Measurements from ENCODE around the gene RIPK3.
"Not testable (repeated sequence)": the region's sequence is repeated elsewhere in the genome, so short reads cannot be mapped to it uniquely, and the experiment has no call there.

RIPK3 gene

DNA sequence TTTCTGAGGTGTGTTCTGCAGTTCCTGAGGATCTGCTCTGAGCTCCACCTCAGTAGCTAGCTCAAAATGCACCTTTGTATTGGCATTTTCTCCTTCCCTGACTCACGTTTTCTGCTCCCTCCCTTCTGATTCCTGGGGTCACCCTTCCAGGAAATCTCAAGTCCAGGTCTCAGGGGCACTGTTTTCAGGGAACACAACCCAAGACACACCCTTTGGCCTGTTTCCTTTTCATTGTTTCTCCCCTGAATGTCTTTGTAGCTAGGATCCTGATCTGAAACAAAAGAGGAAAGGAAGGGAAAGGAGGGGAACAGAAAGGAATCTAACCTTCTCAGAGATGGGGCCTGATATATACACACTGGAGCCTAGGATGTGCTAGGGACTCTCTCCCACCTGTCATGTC lies 7.3 kb upstream of the RIPK3 start:
- DNase-seq (ENCODE audit: low read depth in 2 of 2): no peak

DNA sequence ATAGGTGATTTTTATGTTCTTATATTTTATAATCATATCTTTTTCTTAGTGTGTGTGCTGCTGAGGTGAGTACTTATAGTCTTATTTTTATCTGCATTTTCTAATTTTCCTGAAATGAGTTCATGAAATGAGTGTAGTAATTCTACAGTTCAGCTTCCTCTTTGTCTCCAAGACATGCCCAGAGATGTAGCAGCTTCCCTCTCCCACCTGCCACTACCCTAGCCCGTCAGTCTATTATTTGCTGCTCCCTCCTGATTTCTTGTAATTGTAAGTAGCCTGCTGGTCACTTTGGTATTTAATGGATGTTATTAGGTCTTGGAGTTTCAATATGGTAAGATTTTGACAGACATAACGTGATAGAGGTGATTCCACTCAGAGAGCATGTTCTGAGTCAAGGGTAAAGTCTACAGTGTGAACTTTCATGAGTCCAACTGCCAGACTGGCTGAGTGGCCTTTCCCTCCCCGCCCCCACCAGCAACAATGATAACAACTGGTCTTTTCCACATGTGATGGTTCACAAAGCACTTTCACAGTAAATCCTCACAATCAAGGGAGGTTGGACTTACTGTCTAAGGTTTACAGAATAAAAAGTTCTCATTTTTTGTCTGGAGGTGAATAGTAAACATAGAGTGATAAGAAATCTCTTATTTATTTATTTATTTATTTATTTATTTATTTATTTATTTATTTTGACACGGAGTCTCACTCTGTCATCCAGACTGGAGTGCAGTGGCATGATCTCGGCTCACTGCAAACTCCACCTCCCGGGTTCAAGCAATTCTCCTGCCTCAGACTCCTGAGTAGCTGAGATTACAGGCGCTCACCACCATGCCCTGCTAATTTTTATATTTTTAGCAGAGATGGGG lies 4.2 kb upstream of the RIPK3 start:
- DNase-seq (ENCODE audit: low read depth in 2 of 2): no peak

DNA sequence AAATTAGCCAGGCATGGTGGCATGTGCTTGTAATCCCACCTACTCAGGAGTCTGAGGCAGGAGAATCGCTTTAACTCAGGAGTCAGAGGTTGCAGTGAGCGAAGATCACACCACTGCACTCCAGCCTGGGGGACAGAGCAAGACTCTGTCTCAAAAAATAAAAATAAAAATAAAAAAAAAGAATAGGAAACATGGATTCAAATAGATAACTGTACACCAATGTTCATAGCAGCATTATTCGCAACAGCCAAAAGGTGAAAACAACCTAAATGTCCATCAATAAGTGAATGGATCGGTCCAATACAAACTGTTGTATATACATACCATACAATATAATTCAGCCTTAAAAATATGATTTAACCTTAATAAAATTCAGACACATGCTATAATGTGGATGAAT lies 3.1 kb upstream of the RIPK3 start:
- no peak for DNase-seq (ENCODE audit: low read depth in 2 of 2)

DNA sequence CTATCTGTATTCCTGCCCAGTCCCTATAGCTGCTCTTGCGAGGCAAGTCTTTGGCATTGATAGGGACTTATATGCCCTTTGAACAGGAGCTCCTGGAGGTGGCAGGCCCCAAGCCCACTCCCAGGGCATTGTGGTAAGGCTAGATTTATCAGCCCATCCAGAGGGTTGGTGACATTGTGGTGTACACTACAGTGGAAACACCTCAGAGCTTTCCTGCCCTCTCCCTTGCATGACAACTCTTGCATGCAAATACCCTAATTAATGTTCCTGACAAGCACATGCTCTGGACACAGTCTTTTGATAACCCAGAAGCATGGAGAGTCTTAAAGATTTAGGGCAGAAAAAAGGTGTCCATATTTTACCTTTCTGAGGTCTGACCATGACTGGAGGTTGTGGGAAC lies 815 bp upstream of the RIPK3 start:
- no peak for DNase-seq (ENCODE audit: low read depth in 2 of 2)

DNA sequence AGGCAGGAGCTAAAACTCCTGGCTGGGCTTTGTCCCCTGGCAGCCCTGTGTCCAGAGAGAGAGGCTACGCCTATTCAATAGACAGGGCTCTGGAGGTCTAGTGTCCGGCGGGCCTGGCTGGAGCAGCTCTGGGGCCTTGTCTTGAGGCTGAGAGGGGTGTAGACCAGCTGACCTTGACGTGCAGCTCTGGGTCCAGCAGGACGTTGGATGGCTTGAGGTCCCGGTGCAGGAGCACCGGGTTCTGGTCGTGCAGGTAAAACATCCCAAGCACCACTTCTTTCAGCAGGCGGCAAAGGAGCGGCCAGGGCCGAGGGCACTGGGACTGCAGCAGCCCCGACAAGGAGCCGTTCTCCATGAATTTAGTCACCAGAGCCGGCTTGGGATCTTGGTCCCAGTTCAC lies 948 bp downstream of the RIPK3 start:
- no peak for DNase-seq (ENCODE audit: low read depth in 2 of 2)

DNA sequence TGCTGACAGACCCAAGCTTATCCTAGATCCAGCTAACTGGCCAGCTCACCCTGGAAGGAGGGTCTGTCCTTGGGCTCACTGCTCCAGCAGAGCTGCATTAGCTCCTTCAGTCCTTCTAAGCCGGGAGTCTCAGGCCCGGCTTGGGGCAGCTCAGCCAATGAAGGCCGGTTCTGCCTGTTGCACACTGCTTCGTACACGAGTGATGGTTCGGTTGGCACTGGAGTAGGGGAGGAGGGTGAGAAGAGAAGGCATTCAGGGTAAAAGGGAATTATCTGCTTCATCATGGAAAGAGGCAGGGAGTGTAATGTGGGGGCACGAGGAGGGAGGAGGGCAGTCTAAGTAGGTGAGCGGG lies 2.0 kb downstream of the RIPK3 start:
- DNase-seq (ENCODE audit: low read depth in 2 of 2): no peak

DNA sequence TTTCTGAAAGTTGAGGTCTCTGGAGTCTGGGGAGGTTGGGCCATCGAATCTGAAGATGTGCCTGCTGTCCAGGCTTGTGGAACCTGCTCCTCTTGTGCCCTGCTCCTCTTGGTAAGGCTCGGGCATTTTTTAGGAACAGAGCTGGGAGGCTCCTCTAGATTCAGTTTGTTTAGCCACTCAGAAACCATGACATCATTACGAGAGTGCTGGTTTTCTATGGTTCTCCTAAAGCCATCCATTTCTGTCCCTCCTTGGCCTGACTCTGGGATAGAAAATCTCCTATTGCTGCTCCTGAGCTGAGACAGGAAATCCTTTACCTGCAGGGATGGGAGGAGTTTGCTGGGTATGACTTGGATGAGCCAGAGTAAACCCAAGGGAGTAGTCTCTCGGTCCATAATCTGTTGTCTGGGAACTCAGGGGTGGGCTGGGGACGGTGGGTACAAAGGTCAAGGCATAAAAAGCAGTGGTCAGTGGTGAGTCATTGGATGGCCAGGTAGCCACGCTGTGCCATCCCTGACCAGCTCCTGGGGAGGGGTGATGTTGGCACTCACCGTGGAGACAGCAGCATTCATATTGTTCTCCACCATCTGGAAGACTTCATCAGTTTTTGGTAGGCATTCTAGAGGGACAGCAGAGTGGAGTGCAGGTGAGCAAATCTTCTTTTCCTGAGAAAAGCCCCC lies 2.5 kb downstream of the RIPK3 start:
- no peak for DNase-seq (ENCODE audit: low read depth in 2 of 2)

DNA sequence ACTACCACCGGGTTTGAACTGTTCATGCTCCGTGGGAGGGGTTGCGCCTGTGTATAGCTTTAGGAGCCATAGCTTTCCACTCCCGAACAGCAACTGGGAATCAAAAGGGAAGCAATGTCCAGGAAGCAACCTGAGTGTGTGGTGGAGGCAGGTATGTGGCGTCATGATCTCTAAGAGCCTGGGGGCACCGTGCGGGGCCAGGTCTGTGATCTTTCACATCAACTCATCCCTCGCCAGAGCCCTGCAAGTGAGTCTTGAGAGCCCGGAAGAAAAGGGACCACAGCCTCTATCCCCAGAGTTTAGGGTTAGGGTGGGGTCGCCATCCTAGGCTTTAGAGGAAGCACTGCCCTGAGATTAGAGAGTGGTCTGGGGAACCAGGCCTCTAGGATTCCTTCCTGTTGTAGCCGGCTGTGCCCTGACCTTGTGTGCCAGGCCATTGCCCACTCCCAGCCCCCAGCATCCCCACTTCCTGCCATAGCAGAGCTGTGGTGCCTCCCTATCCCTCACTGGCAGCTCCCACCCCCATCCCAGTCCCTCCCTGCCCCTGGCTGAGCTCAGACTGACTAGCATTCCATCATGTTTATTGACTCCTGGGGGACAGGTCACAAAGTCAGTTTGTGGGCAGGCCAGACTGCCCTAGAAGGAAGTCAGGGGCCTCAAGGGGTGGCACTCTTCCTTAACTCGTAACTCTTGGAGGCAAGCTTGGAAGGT lies 4.2 kb downstream of the RIPK3 start:
- no peak for DNase-seq (ENCODE audit: low read depth in 2 of 2)

DNA sequence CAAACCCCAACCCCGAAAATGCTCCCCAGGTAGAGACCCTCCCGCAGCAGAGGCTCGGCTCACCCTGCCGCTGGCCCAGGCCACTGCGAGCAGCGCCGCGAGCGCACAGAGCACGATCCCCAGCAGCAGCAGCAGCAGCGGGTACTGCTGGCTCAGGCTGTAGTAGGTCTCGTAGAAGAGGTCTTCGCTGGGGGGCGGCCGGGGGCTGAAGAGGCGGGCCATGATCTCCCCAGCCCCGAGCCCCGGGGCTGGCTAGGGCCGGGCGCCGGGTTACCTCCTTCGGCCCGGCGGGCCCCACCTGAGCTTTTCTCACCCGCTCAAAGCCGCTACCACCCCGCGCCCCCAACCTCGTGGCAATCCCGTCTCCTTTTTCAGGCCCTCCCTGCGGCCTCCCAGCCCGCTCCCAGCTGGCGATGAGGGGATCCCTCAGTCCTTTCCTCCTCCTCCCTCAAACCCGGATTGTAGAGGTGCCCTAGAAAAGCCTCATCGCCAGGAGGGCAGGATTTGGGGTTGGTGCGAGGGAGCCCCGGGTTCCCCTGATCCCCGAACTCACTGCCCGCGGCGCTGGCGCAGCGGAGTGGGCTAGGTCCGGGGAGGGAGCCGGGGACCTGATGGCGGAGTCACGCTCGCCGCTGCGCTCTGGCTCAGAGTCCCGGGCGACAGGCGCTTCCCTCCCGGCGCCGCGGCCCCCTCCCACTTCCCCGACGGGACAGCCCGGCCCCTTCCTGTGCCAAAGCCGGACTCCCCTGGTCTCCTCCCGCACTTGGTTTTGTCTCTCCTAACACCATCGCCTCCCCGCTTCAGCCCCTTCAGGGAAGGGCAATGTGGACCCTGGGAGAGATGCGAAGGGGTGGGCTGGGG lies 5.1 kb downstream of the RIPK3 start, which contains the start of gene ADCY4:
Gene ADCY4 (minus strand): TSS at position 641 of the 861 bp plus-strand sequence. CDS start 419 bp downstream, at position 222.
- DNase-seq (ENCODE audit: low read depth in 2 of 2): no peak

DNA sequence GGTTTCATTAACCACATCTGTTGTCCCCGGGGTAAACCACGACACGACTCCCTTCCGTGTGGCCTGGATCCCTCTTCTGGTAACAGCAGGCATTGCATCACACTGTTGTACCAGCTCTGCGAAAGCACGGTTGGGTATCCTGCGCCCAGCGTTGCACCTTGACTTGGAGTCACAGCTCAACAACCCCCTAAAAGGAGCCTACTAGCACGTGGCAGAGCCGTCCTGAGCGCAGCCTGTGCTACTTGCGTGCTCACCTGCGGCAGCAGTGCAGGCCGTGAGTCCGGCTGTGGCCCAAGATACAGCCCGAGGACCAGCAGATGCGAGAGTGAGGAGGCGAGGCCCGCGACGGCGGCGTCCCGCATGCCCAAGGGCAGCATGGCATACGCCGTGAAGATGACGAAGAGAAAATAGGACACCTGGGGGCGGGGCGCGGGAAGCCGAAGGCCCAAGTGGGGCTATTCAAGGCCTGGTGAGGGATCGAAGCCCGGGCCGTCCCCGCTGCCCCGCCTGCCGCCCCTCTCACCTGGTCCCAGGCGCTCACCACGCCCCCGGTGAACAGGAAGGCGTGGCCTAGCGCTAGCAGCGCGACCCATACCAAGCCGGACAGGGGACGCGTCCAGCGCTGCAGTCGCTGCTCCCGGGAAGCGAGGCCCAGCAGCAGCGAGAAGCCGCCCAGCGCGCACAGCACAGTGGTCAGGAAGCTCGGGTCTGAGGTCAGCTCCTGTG lies 7.4 kb downstream of the RIPK3 start:
- peak; percentile 55 to 69 for DNase-seq (ENCODE audit: low read depth in 2 of 2)

DNA sequence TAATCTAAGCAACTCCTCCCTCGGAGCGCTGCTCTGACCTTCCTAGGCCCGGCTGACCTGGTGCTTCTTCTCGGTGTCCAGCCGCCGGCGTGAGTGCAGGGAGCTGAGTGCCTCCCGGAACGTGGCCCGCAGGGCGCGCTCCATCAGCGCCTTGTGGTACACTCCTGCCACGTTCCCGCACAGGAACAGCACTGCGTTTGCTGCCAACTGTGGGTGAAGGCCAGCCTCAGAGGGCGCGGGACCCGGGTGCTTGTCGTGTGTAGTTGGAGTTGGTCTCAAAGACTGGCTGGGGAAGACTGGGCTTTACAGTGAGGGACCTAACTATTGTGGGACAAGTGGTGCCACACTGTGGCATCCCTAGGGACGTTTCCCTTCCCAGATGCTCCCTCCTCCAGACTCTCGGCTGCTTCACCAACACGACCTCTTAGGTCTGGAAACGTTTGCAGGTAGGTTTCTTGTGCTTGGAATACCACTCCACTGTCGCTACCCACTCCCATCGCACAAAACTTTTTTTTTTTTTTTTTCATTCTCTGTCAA lies 8.0 kb downstream of the RIPK3 start:
- DNase-seq (ENCODE audit: low read depth in 2 of 2): no peak

DNA sequence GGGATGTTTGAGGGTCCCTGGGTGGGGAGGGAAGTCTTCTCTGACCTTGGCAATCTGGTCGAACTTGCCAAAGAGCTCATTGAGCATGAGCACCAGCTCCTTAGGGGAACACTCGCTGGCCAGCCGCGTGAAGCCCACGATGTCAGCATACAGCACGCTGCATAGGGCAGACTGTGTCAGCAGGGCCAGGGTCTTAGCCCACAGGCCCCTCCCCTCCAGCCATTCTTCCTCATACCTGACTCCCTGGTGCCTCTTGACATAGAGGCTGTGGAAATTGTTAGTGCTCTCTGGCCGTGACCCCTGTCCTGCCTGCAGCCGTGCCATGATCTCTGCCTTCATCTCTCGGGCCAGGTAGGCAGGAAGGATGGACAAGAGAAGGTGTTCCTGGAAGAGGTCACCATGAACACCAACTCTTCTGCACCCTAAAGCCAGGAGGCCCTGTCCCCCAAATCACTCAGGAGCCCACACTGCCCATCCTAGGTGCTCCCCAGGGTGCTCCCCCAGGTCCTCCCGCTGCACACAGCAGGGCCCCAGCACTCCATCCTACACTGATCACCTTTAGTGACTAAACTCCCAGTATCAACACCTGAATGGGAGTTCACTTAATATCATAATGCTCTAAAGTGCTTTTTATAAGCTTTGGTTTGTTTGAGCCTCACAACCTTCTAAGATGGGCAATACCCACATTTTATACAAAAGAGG lies 8.7 kb downstream of the RIPK3 start:
- no peak for DNase-seq (ENCODE audit: low read depth in 2 of 2)

DNA sequence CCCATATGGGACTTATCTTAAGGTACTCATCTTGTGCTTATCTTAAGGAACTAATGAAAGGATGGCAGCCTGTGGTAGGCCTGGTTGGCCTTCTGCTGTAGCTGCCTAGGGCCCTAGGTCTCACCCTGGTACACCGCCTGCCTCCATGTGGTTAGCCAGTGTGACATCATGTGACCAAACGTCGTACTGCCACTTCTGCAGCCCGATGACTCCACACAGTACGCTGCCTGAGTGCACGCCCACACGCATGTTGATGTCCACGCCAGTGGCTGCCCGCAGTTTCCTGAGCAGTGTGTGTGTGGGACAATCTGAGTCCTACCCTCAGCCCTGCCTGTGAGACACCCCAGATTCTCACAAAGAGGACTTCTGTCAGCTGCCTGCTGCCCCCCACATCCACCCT lies 10.1 kb downstream of the RIPK3 start:
- DNase-seq (ENCODE audit: low read depth in 2 of 2): peak; percentile 54 to 56

DNA sequence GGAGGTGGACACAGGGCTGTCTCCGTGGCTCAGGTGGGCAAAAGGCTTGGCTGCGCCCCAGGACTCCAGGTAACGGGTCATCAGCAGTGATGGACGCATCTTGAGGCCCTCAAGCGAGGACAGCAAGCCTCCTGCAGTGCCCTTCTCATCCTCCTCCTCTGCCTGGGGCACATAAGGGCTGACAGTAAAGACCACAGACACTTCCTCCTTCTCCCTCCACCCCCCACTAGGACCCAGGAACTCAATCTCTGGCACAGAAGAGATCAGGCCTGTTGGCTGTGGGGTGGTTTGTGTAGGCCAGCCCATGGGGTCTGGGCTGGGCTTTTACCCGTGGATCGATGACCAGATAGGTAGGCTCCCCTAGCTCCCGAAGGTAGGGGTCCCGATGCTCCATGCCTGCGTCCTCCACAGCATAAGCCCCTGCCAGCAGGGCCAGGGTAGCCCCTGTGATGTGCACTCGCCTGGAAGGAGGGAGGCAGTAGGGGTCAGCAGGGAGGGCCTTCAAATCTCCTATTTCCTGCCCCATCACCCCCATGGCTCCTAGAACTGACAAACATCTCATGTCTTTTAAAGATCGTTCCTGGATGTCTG lies 10.6 kb downstream of the RIPK3 start:
- no peak for DNase-seq (ENCODE audit: low read depth in 2 of 2)

DNA sequence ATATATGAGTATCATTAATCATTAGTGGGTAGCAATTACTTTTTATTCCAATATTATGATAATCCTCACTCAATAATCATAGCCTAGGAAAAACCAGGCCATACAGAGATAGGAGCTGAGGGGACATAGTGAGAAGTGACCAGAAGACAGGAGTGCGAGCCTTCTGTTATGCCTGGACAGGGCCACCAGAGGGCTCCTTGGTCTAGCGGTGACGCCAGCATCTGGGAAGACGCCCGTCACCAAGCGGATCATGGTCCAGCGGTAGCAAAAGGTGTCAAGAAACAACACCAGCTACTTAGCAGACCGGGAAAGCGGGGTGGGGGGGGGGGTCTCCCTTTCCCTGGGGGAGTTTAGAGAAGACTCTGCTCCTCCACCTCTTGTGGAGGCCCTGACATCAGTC lies 11.9 kb downstream of the RIPK3 start:
- not testable (repeated sequence) for DNase-seq (ENCODE audit: low read depth in 2 of 2)

DNA sequence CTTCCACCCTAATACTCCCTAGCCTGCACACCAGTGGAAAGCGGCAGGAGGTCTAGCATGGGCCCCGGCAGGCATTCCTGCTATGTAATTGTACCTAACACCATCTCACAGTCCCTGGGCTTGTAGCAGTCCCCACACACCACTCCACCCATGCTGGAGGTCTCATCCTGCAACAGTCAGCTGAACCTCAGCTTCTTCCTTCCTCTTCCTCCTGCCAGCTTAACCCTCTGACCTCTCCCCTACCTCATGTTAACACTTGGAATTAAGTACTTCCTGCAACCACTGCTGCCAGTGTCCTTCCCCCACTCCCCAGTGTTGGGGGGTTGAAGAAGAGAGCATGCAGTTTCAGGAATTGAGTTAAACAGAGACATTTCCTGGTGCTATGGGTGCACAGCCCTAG lies 12.5 kb downstream of the RIPK3 start:
- no peak for DNase-seq (ENCODE audit: low read depth in 2 of 2)

DNA sequence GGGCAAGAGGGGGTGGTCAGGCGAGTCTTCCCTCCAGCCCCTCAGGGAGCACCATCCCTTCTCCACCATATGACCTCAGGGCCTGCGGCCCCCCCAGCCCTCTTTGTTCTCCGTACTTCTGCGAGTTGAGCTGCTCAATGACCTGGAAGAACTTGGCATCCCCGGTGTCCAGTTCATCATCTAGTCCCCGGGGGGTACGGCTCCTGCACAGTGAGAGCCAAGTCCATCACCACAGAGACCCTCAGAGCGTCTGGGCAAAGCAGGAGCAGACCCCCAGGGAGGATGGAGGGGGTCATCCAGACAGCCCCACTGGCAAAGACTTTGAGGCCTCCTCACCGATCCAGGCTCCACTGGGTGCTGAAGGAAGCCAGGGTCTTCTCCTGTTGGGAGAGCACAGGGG lies 13.8 kb downstream of the RIPK3 start:
- no peak for DNase-seq (ENCODE audit: low read depth in 2 of 2)

DNA sequence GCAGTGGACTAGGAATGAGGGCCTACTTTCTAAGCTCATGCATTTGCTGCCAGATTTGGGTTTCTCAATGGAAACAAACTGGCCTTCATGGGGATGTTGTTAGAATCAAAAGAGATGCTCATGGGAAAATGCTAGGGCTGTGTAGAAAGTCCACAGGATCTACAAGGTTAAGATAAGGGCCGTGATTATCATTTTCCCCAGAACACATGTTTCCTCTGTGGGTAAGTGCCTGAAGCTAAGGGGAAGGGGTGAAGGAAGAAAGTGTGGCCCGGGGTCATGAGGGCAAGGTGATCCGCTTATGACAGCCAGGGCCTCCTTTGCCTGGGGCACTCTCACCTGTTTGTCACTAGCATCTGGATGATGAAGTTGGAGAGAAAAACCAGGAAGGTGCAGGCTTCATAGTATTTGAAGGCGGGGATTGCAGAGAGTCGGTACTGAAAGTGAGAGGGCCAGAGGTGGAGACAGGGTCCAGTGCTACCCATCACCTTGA lies 14.7 kb downstream of the RIPK3 start:
- no peak for DNase-seq (ENCODE audit: low read depth in 2 of 2)

DNA sequence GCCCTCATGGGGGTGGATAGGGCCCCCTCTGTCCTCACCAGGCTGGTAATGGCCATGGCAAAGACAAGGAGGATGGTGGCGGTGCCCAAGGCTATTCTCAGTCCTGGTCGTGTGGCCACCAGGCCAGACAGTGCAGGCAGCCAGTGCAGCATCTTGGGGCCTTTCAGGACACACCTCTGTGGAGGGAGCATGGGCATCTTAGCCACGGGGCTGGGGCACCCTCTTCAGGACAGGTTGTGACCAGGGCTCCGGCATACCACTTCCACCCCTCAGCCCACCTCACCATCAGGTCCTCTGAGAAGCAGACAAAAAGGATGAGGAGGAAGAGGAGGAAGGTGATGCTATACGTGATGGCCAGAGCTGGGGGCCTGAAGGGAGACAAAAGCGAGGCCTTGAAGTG lies 15.8 kb downstream of the RIPK3 start:
- no peak for DNase-seq (ENCODE audit: low read depth in 2 of 2)

DNA sequence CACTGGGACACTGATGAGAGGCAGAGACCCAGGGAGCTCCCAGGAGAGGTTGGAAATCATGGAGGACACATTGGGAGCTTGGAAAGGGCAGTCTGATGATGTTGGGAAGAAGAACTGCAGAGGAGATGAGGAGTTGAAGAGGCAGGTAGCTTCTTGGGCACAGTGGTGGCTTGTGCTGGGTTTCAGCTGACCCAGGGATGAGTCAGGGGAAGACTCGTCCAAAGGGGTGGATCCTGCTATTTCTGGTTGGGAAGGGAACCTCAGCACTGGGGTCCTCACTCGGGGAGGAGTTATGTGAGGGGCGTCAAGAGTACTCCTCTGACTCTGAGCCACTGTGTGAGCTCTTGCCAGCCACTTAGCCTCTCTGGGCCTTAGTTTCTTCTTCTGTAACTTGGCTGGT lies 16.4 kb downstream of the RIPK3 start:
- no peak for DNase-seq (ENCODE audit: low read depth in 2 of 2)

All from stimulated activated CD8-positive, alpha-beta memory T cell treated with anti-CD3 and anti-CD28 coated beads, Interleukin-2, amount 100 ng/mL, for 1 hour (primary cell).